ENCODE measurements around the gene ACSBG1. TPM values are rescaled to one million over a fixed set of nuclear protein-coding genes. Genes with fewer than 3 reads are reported as not detected.

The ACSBG1 gene
- total RNA-seq, 1 donor from 2014 or later = not detected

DNA sequence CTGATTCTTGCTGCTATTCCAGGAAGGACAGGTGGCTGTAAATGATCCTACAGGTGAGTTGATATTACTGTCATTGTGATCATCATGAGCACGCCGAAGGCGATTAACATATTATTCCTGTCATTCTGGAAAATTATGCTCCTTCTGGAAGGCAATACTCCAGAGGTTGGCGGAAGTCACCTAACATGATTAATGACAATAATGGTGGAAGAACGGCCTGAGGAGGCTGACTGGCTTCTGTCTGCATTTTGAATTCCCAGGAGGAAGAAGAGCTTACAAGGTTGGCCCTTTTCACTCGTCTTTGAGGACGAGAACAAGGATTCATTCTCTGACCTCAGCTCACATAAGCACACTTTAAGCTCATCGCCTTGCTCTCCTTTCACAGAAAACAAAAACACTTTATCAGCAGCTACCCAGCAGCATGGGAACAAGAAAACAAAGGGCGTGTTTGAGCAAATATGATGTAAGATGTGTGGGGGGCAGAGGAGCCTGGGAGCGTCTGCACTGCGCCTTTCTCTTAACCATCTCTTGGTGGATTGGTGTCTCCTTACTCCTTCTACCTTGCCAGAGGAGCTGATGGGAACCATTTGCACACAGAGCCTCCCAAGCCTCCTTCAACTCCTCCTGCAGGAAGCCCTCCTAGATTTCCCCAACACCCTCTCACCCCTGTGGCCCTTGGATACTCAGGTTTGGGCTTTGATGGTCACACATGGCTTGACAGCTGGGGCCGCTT is 23.0 kb downstream of the ACSBG1 start:
- peaks cover 23% of the 10 kb centered on the region for H3K4me1 Mint-ChIP-seq (ENCODE audit: unreplicated experiment)
- no peak overlapping the region for H3K4me3 Mint-ChIP-seq
- TF ChIP-seq, protein P1, sequence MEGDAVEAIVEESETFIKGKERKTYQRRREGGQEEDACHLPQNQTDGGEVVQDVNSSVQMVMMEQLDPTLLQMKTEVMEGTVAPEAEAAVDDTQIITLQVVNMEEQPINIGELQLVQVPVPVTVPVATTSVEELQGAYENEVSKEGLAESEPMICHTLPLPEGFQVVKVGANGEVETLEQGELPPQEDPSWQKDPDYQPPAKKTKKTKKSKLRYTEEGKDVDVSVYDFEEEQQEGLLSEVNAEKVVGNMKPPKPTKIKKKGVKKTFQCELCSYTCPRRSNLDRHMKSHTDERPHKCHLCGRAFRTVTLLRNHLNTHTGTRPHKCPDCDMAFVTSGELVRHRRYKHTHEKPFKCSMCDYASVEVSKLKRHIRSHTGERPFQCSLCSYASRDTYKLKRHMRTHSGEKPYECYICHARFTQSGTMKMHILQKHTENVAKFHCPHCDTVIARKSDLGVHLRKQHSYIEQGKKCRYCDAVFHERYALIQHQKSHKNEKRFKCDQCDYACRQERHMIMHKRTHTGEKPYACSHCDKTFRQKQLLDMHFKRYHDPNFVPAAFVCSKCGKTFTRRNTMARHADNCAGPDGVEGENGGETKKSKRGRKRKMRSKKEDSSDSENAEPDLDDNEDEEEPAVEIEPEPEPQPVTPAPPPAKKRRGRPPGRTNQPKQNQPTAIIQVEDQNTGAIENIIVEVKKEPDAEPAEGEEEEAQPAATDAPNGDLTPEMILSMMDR (conservative IDR thresholded peaks at IDR 0.05) = no peak

DNA sequence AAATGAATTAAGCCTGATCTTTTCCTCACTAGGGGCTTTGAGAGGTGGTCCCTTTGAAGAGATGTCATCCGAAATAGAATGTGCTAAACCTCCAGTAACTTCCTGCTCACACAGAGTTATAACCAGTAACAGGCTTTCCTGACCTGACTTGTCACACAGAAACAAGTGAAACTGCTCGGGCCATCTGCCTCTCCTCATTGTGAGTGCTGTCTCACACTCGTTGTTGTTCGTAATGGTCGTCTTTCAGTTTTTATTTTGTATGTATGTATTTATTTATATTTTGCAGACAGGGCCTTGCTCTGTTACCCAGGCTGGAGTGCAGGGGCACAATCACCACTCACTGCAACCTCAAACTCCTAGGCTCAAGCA is 24.0 kb downstream of the ACSBG1 start:
- Mint-ChIP-seq H3K4me3 (no peak overlapping the region), H3K36me3 (no peaks in the 10 kb centered on the region), H3K27me3 (no peaks in the 10 kb centered on the region), H3K4me1 (ENCODE audit: unreplicated experiment) (peaks cover 27% of the 10 kb centered on the region), H3K9me3 (no peaks in the 10 kb centered on the region), H3K27ac (peak overlapping the region; percentile 93)
- TF ChIP-seq, protein P1 (conservative IDR thresholded peaks at IDR 0.05) = no peak
- no peak for DNase-seq (ENCODE audit: extremely low spot score, unreplicated experiment)

More for the DNA sequence above, 23.0 kb downstream of the ACSBG1 start:
- peak; percentile 32 for DNase-seq (ENCODE audit: extremely low spot score, unreplicated experiment)
- Mint-ChIP-seq H3K36me3 (no peaks in the 10 kb centered on the region), H3K27me3 (no peaks in the 10 kb centered on the region), H3K27ac (peak overlapping the region; percentile 93), H3K9me3 (no peaks in the 10 kb centered on the region)

DNA sequence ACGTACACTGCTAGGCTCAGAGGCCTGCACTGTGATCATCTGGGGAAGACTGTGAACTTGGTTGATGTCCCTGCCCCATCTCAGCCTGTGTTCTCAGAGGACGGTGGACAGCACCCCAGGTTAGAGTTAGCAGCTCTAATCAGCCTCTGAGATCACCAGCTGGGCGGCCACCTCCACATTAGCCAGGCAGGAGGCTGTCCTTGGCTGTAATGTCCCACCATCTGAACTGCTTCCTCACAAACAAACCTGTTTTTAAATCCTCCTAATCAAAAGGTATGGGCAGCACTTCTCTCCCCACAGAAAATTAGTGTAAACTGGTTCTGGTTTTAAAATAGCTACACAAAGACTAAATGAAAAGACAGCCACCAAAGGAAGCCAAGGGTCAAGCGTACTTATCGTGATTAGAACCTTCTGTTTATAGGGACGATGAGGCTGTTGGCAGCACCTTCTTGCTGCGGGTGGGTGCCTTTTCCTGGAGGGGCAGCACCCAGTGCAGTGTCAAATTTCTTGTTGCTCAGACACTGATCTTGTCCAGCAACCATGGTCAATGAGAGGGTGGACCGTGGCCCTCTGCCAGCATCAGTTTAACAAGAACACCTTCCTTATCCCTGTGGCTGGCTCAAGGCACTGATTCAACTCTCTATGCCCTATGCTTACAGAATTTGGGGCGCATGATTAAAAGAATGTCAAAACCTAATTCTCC is 24.6 kb downstream of the ACSBG1 start:
- Mint-ChIP-seq H3K9me3 (no peaks in the 10 kb centered on the region), H3K27me3 (no peaks in the 10 kb centered on the region), H3K36me3 (no peaks in the 10 kb centered on the region), H3K27ac (peak overlapping the region; percentile 93), H3K4me3 (peak overlapping the region; percentile 63), H3K4me1 (ENCODE audit: unreplicated experiment) (peaks cover 27% of the 10 kb centered on the region)
- peak; percentile 29 for DNase-seq (ENCODE audit: extremely low spot score, unreplicated experiment)
- TF ChIP-seq, protein P1 (conservative IDR thresholded peaks at IDR 0.05) = no peak

DNA sequence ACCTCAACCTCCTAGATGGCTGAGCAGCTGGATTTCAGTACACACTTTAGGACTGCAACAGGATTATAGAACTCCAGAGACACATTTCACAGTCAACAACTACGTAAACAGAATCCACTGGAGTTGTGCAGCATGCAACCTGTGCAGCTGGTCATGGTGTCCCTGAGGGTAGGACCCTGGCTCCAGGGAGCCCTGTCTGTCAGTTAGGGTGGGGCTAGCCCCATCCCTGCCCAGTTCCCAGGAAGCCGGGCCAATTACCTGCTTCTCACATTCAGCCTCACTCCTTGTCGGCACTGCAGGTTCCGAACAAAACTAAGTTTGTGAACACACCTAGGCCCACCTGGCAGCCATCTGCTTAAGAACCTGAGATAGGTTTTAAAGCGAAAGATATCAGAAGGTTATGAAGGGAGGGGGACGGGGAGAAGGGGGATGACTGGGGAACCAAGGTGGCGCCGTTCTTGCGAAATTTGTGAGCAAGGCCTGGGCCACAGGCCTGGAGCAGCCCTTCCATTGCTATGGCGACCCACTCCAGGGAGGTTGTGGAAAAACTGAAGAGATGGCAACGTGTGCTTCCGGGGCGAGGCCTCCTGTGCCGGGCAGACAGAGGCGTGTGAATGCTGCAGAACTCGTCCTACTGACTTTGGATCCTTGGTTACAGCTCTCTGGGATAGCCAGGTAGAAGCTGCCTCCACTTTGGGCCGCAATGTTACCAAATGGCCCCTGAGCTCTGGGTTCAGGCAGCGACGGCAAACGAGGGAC is 25.3 kb downstream of the ACSBG1 start:
- no peaks in the 10 kb centered on the region for H3K27me3 Mint-ChIP-seq
- TF ChIP-seq, protein P1 (conservative IDR thresholded peaks at IDR 0.05) = no peak
- peak overlapping the region; percentile 63 for H3K4me3 Mint-ChIP-seq
- no peaks in the 10 kb centered on the region for H3K36me3 Mint-ChIP-seq
- H3K9me3 Mint-ChIP-seq = no peaks in the 10 kb centered on the region
- H3K4me1 Mint-ChIP-seq (ENCODE audit: unreplicated experiment) = peaks cover 27% of the 10 kb centered on the region
- H3K27ac Mint-ChIP-seq = peak overlapping the region; percentile 93
- peak; percentile 67 for DNase-seq (ENCODE audit: extremely low spot score, unreplicated experiment)

DNA sequence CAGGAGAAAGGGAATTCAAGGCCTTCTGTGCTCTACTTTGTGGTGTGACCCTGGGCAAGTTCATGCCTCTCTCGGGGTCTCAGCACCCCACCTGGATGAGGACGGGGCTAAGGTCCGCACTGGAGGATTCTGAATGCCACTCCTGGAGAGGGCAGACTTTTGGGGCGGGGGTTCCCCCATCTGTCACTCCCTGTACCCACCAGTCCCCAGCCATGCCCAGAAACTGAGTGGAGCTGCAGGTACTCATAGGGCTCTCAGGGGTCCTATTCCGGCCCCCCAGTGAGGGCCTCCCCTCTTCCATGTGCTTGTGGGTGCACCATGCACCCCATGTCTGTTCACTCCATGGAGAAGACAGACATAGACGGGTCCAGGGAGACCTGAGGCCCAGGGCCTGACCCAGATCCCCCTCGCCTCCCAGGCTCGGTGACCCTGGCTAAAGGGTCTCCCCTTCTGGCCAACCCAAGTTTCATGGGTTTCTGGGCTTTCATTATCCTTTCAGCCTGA is 26.0 kb downstream of the ACSBG1 start:
- no peak overlapping the region for H3K4me3 Mint-ChIP-seq
- H3K27ac Mint-ChIP-seq = peak overlapping the region; percentile 93
- H3K27me3 Mint-ChIP-seq = no peaks in the 10 kb centered on the region
- DNase-seq (ENCODE audit: extremely low spot score, unreplicated experiment) = peak; percentile 45
- H3K4me1 Mint-ChIP-seq (ENCODE audit: unreplicated experiment) = peaks cover 29% of the 10 kb centered on the region
- no peaks in the 10 kb centered on the region for H3K36me3 Mint-ChIP-seq
- TF ChIP-seq, protein P1 (conservative IDR thresholded peaks at IDR 0.05) = no peak
- H3K9me3 Mint-ChIP-seq = no peaks in the 10 kb centered on the region
